ENCODE results near the gene MAGI1. TPM values are rescaled to one million over a fixed set of nuclear protein-coding genes. Genes with fewer than 3 reads are reported as not detected.

The MAGI1 gene
- total RNA-seq, 1 experiment from 2014 or later = 58.2 TPM

- POLR2A ChIA-PET = interaction anchor here (1.1 kb wide), 1 partner anchor 10 kb away, joined by 3 read pairs; no protein-coding TSS in a partner anchor
- DNase-seq (ENCODE audit: low spot score) (no peak), ATAC-seq (peak; percentile 36; the same call in 1 of the 2 replicates)
- Mint-ChIP-seq H3K36me3 (no peaks in the 10 kb centered on the region), H3K9me3 (peaks cover 8% of the 10 kb centered on the region; the same call in 1 of the 2 replicates), H3K4me3 (no peak overlapping the region), H3K27ac (no peak overlapping the region), H3K27me3 (ENCODE audit: low read depth) (no peaks in the 10 kb centered on the region), H3K4me1 (peaks cover 50% of the 10 kb centered on the region)
- TF ChIP-seq ATF3 (CRISPR knock-in tag; conservative IDR thresholded peaks at IDR 0.05) (no peak), TEAD4 (CRISPR knock-in tag; IDR thresholded peaks at IDR 0.05) (no peak), ZNF416 (CRISPR knock-in tag; IDR thresholded peaks at IDR 0.05) (no peak), ESRRA (CRISPR knock-in tag; IDR thresholded peaks at IDR 0.05; ENCODE audit: borderline replicate concordance) (no peak)
- CTCF ChIA-PET = no interaction called here
These were observed 149.6 kb downstream of the MAGI1 start for GRCh38 chr3:65888980-65889706.

- peaks cover 8% of the 10 kb centered on the region; the same call in 1 of the 2 replicates for H3K9me3 Mint-ChIP-seq
- TF ChIP-seq USF1 (CRISPR knock-in tag; IDR thresholded peaks at IDR 0.05) (no peak), IRF1 (CRISPR knock-in tag; IDR thresholded peaks at IDR 0.05) (no peak), PRRX2 (CRISPR knock-in tag; IDR thresholded peaks at IDR 0.05) (no peak), USF2 (CRISPR knock-in tag; IDR thresholded peaks at IDR 0.05) (no peak), MXD4 (CRISPR knock-in tag; IDR thresholded peaks at IDR 0.05; ENCODE audit: borderline replicate concordance) (no peak), ZNF416 (CRISPR knock-in tag; IDR thresholded peaks at IDR 0.05) (no peak), STAT6 (CRISPR knock-in tag; conservative IDR thresholded peaks at IDR 0.05; ENCODE audit: low read depth) (no peak), ATF1 (CRISPR knock-in tag; IDR thresholded peaks at IDR 0.05) (no peak), ZNF532 (CRISPR knock-in tag; IDR thresholded peaks at IDR 0.05; ENCODE audit: borderline replicate concordance) (no peak), ZNF138 (CRISPR knock-in tag; conservative IDR thresholded peaks at IDR 0.05) (no peak), ZNF281 (CRISPR knock-in tag; IDR thresholded peaks at IDR 0.05) (no peak), ZNF317 (CRISPR knock-in tag; IDR thresholded peaks at IDR 0.05; ENCODE audit: borderline replicate concordance, low read depth) (no peak), ZNF425 (CRISPR knock-in tag; conservative IDR thresholded peaks at IDR 0.05) (no peak), NFYB (CRISPR knock-in tag; conservative IDR thresholded peaks at IDR 0.05; ENCODE audit: low read depth) (no peak), FOXP1 (CRISPR knock-in tag; IDR thresholded peaks at IDR 0.05; ENCODE audit: borderline replicate concordance) (no peak)
- no peaks in the 10 kb centered on the region for H3K27me3 Mint-ChIP-seq (ENCODE audit: low read depth)
- H3K4me3 Mint-ChIP-seq = no peak overlapping the region
- CTCF ChIA-PET = no interaction called here
- peaks cover 49% of the 10 kb centered on the region for H3K4me1 Mint-ChIP-seq
- no peaks in the 10 kb centered on the region for H3K36me3 Mint-ChIP-seq
- DNase-seq (ENCODE audit: low spot score) (no peak), ATAC-seq (no peak)
- H3K27ac Mint-ChIP-seq = no peak overlapping the region
- POLR2A ChIA-PET = no interaction called here
These were observed 150.5 kb downstream of the MAGI1 start for GRCh38 chr3:65888196-65888595.

Data from WTC11 (cell line).